GM18508 (cell line): Measurements from ENCODE around the gene C3orf38.
"Not testable (repeated sequence)": the region's sequence is repeated elsewhere in the genome, so short reads cannot be mapped to it uniquely, and the experiment has no call there.

ENCODE experiments used
- ATAC-seq: cut with Tn5 transposase; IDR thresholded peaks from one replicate; pipeline ENCODE4 v1.9.1; 2021; ENCODE audit warnings: moderate number of reproducible peaks; ENCODE audit not compliant: insufficient read depth, unreplicated experiment

Gene C3orf38

DNA sequence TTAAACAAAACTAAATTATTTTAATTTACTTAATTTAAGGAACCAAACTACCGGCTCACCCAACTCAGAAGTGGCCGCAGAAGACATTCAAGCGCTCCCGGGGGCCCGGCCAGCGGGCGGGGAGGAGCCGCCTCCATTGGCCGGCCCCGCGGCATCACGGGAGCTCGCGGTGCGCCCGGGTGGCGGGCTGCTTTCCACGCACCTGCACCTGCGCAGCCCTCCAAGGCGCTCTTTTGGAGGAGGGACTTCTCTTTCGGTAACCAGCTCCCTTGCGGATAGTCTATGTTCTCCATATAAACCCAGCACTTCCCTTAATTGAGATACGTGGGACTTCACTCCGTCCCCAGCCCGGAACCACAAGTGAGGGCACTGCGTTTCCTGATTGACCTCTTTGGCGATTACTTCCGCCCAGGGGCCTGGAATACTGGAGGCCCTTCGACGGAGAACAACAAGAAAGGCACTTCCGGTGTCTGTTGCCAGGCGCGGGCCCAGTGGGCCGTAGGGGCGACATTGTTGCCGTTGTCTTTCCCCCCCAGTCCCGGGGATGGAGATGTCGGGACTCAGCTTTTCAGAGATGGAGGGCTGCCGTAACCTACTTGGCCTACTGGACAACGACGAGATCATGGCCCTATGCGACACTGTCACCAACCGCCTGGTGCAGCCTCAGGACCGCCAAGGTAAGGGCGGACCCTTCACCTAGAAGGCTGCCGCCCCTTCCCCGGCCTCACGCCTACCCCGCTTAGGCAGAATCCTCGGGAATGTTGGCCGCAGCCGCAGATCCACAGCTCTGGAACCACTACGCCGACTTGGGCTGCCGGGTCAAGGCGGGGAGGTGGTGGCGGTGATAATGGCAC is at the start of gene C3orf38:
Gene C3orf38 (plus strand): TSS at position 451 of the 854 bp plus-strand sequence. CDS start 94 bp downstream, at position 545.
- ATAC-seq: peak; percentile 56

DNA sequence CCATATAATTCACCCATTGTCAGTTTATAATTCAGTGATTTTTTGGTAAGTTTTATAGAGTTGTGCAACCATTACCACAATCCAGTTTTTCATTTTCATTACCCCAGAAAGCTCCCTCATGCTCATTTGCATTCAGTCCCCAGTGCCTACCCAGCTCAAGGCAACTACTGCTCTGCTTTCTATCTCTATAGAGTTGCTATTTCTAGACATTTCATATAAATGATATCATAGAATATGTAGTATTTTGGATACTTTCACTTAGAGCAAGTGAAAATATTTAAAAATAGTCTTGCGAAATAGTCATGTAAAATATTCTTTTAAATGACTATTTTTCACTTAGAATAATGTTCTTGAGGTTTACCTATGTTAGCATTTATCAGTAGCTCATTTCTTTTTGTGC is 48.6 kb upstream of the C3orf38 start:
- no peak for ATAC-seq

DNA sequence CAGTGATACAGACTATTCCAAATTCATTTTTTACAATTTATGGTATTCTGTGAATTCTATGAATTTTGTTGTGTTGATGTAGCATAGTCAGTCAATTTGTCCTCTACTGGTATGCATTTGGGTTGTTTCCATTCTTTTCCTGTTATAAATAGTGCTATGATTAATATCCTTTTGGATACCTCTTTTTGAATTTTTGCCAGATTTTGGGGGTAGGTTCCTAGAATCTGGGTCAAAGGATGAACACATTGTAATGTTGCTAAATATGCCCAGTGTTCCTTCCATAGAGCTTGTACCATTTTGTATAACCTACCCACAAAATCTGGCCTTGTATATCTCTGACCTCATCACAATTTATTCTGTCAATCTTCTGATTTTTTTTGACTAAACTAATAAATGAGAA is 44.4 kb upstream of the C3orf38 start:
- no peak for ATAC-seq

DNA sequence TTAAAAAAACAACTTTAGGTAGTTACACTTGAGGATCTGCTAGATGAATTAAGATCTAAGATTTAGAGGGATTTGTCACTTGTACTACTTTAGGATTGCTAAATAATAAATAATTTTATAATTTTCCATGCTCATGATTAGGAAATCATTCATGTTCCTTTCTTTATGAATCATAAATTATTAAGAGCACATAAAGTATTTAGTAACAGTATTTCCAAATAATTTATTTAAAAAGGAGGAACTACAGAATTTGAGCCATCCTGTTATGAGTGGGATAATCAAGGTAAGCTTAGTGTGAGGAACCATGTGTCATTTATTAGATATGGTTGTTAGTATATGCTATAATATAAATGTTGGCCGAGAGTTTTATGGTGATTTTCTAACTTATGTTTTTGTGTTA is 37.5 kb upstream of the C3orf38 start:
- ATAC-seq: no peak

DNA sequence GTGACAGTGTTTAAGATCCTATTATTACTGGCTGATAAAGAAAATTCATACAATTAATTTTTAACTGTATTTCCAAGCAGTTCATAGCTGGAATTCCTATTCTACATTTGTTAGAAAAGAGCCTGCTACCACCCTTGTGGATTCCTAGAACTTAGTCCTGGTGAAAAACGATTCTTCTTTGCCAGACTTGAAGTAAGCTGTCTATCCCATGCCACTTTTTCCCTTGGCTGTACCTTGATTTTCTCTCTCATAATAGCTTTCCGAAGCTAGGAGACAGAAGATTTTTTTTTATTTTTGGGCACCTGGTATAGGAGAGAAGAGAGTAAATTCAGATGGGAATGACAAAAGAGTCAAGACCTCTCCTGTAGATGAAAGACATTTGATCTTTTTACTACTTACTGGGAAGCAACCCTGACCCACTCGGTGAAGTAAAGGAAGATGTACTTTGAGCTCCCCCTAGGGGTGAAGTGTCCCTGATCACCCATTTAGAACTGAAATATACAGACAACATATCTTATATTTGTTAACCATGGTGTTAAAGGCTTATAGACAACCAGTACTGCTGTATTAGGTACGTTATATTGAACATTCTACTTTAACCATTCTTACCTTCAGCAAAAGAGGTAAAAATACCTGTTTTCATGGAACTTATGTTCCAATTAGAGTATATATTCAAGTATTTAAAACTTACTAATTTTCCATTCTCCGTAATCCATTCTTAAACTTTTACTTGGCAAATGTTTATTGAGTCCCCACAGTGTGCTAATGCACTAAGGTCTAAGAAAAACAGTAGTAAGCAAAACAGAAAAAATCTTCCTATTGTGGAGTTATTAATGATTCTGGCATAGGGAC is 36.2 kb upstream of the C3orf38 start:
- peak; percentile 95 for ATAC-seq

DNA sequence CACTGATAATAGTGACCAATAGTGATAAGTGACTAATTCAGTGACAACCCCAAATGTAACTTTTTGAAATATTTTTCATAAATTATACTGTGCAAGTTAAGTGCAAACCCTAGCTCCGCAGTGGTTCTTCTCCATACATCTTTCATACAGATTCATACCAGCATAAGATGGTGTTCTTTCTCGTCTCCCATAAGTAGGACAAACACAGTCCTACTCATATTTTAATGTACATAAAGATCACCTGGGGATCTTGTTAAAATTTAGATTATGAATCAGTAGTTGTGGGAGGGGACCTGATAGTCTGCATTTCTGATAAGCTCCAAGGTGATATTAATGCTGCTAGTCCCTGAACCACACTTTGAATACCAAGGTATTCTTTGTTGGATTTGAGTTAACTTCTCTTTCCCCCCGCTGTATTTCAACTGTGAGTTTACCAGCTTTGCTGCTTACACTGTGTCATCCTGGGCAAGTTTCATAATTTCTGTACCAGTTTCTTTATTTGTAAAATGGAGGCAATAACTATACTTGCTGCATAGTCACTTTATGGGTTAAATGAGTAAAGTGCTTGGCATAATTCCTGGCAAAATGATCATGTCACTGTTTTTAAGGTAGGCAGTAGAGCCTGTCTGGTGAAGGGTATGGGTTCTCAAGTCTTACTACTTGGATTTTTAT is 34.7 kb upstream of the C3orf38 start:
- ATAC-seq: no peak

DNA sequence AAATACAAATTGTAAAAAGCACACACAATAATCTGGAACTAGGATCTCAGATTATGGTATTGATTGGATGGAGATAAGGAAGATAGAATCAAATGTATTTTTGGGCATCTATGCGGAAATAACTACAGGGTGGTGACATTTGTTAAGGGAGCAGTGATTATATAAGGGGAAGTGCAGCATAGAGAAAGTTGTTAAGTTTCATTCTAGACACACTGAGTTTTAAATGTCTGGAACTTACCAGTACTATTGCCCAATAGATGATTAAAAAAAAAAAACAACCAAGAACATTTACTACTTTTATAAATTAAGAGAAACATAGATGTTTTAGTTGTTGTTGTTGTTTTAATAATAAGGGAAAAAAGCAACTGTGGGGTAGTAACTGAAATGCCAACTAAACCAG is 32.1 kb upstream of the C3orf38 start:
- ATAC-seq: no peak

DNA sequence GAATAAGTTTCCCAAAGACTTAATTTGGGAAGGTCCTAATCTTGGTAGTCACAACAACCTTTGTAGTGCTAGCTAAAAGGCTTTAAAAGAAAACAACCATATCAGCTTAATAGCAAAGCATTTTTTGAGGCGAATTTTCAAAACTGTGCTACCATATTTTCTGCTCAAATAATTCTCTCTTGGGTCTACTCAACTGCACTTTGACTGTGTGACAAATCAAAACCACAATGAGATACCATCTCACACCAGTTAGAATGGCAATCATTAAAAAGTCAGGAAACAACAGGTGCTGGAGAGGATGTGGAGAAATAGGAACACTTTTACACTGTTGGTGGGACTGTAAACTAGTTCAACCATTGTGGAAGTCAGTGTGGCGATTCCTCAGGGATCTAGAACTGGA is 31.2 kb upstream of the C3orf38 start:
- ATAC-seq: not testable (repeated sequence)

DNA sequence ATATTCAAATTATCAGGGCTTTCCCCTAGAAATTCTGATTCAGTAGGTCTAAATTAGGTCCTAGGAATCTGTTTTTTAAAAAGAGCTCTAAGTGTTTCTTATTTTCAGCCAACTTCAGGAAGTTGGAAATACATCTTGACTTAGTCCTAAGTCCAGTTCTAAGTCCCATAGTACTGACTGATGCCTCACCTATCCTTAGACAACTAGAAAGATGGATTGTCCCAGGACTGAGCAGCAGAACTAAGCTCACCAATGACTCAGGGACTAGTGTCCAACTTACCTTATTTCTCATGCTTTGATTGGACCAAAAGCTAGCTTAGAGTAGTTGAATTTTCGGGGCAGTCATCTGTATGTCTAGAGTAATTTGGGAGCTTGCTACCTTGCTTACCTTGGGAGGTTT is 26.2 kb upstream of the C3orf38 start:
- no peak for ATAC-seq

DNA sequence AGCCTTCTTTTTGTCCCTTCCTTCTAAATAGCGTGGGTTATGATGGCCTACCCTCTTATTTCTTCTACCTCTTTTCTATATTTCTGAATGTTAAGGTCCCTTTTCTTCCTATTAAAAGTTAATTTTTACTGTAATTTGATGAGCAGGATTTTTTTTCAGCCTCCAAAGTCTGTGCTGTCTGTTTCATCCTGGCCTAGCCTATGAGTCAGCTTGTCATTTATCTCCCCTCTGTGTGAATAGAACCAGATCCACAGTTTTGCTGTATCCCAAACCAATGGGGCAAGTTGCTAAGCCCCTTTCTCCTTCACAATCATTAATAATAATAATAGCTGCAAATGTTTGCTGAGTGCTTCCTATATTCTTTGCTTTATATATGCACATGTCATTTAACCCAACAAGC is 18.1 kb upstream of the C3orf38 start:
- ATAC-seq: no peak

DNA sequence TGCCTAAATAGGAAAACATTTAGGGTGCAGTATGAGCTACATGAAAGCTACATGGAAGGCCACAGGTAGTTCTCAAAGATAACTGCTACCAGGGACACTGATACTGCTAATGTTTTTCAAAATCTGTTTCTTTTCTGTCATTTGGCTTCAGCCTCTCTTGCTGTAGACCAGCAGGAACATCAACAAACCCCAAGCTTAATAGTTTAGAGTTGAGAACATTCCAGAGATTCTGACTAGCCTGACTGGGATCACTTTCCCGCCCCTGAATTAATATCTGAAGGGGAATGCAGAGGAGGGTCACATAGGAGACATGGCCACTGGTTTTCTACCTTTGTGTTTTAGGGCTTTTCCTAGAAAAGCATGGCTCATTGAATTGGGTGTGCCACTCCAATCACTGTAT is 16.9 kb upstream of the C3orf38 start:
- ATAC-seq: no peak

DNA sequence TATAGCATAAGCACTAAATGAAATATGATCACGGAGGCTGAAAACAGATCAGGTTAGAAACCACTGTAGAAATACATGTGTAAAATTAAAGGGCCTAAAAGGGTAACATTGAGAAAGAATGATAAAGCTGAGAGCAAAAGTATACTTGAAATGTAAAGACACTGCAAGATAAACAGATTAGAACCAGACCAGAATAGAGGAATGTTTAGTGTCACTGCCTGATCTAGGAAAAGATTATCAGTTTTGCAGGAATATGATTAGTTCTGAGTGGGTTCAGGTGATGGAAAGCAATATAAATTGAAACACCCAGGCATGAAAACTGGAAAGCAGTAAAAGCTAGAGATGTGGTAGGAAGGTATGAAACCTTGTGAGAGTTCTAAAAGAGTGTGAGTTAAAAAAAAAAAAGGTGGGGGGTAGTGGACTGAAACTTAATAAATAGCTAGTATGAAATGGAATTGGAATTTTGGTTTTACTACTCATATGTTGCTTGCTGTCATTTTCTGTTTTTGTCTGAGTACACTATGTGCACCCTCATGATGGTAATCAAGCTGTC is 16.0 kb upstream of the C3orf38 start:
- no peak for ATAC-seq

DNA sequence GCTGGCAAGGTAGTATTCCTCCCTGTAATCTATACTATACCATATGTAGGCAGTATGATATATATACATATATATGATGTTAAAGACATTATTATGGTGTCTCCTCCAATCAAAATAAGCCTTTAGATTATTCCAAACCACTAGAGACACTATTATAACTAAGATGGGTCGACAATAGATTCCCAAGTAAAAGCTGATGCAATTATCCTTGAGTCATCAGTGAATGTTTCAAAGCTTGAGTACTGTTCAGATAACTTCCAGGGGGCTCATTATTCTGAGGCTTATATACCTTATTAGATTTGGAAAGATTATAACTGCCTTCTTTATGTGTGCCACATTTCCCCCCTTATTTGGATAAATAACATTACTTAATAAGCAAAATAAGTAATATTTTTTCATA is 11.9 kb upstream of the C3orf38 start:
- ATAC-seq: no peak

DNA sequence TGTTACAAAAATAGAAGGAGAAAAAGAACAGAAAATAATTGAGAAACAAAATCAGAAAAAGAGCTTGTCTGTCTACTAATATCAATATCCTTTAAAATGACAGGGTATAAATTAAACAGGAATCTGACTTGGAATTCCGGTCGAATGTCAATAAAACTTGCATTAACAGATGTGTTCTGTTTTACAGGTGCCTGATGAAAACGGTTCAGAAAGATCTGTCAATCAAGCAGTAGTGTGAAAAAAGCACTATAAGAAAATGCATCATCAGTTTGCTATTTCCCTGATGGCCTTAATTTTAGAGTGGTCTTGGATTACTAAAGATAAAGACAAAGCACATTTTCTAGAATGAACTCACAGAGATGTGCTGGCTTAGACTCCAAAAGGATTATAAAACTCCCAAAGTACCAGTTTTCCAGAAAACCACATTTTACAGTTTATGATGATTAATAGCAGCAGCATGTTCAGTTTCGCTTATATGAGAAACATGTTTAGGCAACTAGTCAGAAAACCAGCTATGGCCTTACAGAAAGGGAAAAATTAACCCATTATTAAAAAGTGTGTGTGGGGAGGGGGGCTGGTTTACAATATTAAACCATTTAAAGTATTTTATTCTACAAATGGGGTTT is 8.2 kb upstream of the C3orf38 start:
- peak; percentile 13 for ATAC-seq

DNA sequence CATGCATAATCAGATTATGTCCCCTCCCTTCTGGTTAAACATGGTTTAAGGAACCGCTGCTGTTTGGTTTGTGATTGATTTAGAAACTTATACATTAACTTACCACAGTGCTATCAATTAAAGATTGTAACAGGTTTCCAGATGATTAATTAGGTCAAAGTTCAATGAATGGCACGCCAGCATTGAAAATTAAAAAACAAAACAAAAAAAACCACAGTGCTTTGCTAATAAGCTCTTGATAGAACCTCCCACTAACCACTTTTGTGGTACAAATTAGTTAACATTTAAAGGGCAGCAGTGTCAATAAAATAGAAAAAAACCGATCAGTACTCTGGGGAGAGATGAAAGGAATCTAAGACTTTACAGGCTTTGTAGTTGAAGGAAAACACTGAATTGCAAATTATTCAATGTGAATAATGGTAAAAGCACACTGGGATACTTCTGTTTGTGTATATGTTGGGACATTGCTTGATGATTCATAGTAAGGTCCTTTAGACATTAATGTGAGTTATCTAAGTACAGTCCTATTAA is 7.6 kb upstream of the C3orf38 start:
- ATAC-seq: peak; percentile 52

DNA sequence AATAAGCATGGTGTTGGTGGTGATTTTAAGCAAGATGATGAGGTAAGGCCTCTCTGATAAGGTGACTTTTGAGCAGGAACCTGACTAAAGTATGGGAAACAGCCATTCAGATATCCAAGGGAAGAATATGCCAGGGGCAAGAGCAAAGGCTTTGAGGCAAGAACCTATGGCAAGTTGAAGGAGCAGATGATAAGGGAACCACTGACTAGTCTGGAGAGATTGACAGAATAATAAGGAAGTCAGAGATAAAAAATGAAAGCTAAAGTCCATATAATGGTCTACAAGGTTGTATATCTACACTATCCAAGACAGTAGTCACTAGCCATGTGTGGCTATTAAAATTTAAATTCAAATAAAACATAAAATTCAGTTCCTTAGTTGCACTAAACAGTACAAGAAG is 2.5 kb upstream of the C3orf38 start:
- no peak for ATAC-seq

DNA sequence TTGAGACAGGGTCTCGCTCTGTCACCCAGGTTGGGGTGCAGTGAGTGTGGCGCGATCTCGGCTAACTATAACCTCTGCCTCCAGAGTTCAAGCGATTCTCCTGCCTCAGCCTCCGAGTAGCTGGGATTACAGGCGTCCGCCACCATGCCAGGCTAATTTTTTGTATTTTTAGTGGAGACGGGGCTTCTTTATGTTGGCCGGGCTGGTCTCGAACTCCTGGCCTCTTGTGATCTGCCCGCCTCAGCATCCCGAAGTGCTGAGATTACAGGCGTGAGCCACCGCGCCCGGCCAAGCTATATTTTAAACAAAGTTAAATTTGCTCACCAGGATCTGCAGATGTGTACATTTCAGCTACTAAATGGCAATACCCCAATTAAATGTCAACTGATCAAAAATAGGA is 1.1 kb upstream of the C3orf38 start:
- no peak for ATAC-seq

DNA sequence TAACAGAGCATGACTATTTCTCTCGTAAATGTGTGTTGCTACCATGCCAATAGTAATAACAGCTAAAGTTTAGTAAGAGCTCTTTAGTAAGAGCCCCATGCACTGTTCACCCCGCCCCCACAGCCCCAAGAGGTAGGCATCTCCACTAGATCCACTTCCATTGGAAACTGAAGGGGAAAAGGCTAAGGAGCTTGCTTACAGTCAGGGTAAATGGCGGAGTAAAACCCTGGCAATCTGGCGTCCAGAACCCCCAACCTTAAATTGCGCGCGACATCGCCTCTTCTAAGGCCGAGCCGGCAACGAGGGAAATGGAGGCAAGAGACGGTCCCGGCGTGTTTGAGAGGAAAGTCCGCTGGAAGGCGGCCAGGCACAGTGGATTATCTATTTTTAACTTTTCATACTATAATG is 654 bp upstream of the C3orf38 start:
- peak; percentile 11 for ATAC-seq

DNA sequence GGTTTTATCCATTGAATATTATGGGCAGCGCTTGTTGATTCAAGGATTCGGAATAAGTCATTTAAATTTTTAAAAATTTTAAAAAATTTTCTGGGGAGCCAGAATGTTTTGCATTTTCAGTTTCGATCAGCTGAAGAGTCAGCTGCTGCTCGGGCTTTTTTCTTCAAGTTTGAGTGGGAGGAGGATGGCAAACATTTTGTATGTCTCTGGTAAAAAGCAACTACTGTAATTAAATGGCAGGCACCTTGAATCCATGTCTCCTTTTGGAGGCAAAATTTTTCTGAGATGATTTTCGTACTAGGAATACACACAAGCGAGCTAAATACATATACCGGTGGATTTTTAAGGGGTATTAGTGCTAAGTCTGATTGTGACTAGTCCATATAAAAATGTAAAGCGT is 612 bp downstream of the C3orf38 start:
- peak; percentile 16 for ATAC-seq

DNA sequence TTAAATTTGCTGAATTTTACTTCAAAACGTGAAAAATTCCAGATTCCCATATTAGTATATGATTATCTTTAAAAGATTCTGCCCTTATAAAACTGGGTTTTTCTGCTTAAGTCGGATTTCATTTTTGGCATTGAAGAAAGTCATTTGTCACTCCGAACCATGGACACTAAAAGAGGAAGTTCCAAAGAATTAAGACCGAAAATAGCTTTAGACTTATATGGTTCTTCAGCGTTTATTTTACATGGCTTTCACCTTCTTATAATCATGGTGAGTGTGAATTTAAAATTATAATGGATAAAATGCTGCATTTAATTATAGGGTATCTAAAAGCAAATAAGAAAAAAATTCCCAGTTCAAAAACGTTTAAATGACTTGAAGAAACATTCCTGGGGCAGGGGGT is 1.0 kb downstream of the C3orf38 start:
- no peak for ATAC-seq
